Forelimb muscle (tissue), 1 donor: ENCODE data around the gene PTPRCAP. TPM values are rescaled to one million over a fixed set of nuclear protein-coding genes. Genes with fewer than 3 reads are reported as not detected.
"Not testable (repeated sequence)": the region's sequence is repeated elsewhere in the genome, so short reads cannot be mapped to it uniquely, and the experiment has no call there.

Experiments used
- DNase-seq: peaks from one replicate; pipeline ENCODE4 v3.0.0-alpha.2; 2013; ENCODE audit warnings: low read depth
- polyA plus RNA-seq: library from polyadenylated mRNA; unstranded; fragments of 120-200 nt; gene quantifications from one replicate; pipeline ENCODE4 v1.2.1, GENCODE V29; 2013; ENCODE audit not compliant: insufficient read length

The PTPRCAP gene
- polyA plus RNA-seq, 1 donor = 1.1 TPM

DNA sequence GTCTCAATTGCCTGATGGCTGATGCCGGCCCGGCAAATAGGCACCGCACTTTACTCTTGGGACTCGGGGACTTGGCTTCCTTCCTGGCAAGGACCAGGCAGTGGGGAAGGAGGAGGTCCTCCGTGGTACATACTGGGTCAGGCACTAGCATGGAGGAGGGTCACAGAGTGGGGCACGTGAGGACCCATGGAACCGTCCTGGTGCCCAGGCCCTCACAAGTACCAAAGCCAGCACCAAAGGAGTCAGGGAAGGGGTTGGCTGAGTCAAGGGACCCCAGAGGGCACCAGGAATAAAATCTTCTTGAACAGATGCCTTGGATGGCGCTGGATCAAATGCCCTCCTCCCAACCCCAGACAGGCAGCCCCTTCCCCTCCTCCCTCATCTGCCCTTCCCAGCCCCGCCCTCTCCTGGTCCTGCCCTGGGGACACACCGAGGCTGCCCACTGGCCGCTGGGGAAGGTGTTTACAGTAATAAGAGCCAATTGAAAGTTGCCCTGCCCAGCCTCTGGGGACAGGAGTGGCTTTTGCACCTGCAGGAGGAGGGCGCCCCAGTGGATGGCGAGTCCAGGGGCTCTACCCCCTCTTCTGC, 27.6 kb downstream of the PTPRCAP start:
- no peak for DNase-seq

GRCh38 chr11:67409261-67409666, 28.2 kb downstream of the PTPRCAP start:
- no peak for DNase-seq

DNA sequence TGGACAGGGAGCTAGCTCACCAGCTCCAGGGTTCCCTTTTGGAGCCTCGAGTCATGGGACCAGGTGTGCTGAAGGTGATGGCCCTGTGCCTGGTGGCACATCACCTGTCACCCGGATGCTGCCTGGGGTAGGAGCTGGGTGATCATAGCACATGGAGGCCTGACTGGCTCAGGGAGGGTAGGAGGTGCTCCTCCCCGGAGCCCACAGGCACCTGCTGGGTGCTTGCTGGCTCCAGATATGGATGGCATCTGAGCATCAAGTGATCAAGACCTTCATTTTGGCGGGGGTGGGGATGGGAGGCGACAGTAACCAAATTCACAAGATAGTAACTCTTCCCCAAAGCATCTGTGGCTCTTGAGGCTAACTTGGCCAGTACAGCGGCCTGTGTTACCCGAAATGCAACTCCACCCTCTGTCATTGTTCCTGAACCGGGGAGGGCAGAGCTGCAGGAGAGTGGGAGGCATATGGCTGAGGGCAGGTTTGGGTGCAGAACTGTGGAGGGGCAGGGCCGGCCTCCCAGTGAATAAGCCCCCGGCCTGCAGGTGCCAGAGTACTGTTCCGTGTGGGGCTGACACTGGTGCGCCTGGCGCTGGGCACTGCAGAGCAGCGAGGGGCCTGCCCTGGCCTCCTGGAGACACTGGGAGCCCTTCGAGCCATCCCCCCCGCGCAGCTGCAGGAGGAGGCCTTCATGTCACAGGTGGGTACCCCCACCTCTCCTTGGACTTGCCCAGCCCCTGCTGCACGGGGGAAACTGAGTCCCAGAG, 28.9 kb downstream of the PTPRCAP start:
- DNase-seq = no peak

- DNase-seq = no peak
Observed at GRCh38 chr11:67407688-67408163, 29.8 kb downstream of the PTPRCAP start.

DNA sequence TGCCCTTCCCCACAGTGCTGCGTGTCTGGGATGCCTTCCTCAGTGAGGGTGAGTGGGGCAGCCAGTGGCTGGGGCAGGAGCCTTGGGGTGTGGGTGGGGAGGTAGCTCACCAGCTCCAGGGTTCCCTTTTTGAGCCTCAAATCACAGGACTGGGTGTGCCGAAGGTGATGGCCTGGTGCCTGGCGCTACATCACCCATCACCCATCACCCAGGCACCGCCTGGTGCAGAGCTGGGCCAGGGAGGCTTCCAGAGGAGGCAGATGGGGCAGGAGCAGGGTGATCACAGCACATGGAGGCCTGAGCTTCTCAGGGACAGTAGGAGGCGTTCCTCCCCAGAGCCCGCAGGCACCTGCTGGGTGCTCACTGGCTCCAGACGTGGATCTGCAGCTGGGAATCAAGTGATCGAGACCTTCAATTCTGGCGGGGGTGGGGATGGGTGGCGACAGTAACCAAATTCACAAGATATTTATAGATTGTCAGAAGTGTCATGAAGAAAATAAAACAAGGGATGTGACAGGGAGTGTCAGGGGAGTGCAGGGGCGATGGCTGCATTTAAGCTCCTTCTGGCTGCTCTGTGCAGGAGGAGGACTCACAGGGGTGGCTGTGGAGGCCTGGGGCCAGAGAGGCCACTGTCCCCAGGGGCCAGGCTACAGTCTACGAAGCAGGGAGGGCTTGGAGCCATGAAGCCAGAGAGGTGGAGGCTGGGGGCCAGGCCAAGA, 30.4 kb downstream of the PTPRCAP start:
- DNase-seq = no peak

DNA sequence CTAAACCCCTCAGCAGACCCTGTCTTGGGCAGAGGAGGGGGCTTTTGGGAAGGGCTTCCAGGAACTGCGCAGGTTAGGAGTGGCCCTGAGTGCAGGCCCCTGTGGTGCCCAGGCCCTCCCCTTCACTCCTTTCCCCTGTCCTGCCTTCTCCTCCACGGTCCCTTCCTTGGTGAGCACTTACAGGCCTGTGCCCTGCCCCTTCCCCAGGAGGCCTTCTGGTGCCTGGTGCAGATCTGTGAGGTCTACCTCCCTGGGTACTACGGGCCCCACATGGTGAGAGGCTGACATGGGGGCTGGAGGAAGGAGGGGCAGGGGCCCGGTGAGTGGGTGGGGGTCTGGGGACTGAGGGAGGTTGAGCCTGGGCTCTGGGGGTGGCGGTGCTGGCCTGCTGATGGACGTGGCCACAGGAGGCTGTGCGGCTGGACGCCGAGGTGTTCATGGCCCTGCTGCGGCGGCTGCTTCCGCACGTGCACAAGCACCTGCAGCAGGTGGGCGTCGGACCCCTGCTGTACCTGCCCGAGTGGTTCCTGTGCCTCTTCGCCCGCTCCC, 31.0 kb downstream of the PTPRCAP start:
- no peak for DNase-seq

DNA sequence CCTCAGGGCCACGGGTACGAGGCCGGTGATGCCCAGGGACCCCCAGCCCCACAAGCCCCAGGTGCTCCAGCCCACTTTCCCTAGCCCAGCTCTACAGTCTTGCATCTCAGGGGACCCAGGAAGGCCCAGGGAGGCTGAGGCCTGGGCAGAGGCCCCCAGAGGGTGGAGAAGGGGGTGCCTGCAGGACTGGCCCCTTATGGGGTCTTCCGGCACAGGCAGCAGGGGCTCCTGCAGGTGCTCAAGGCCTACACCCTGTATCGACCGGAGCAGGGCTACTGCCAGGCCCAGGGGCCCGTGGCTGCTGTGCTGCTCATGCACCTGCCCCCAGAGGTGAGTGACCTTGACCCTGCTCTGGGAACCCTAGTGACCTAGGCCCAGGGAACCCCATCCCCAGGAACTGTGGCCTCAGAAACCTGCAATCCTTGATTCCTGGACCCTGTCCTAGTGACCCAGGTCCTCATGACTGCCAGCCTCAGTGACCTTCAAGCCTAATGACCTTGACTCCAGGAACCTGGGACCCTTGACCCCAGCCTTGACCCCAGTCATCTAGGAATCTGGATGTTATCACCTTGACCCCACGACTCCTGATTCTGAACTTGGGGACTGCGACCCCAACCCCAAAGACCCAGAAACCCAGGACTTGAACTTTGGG, 31.7 kb downstream of the PTPRCAP start:
- no peak for DNase-seq

- no peak for DNase-seq
Observed at GRCh38 chr11:67405196-67405567, 32.3 kb downstream of the PTPRCAP start.

- no peak for DNase-seq
Observed at GRCh38 chr11:67404515-67405195, 32.8 kb downstream of the PTPRCAP start.

DNA sequence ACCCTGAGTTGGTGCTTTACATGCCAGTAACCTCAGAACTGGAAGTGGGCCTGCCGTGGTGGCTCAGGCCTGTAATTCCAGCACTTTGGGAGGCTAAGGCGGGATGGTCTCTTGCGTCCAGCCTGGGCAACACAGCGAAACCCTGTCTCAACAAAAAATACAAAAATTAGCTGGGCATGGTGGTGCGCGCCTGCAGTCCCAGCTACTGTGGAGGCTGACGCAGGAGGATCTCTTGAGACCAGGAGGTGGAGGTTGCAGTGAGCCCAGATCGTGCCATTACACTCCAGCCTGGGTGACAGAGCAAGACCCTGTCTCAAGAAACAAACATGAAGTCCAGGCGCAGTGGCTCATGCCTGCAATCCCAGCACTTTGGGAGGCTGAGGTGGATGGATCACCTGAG, 34.4 kb downstream of the PTPRCAP start:
- not testable (repeated sequence) for DNase-seq

GRCh38 chr11:67402192-67402839, 35.2 kb downstream of the PTPRCAP start:
- not testable (repeated sequence) for DNase-seq

DNA sequence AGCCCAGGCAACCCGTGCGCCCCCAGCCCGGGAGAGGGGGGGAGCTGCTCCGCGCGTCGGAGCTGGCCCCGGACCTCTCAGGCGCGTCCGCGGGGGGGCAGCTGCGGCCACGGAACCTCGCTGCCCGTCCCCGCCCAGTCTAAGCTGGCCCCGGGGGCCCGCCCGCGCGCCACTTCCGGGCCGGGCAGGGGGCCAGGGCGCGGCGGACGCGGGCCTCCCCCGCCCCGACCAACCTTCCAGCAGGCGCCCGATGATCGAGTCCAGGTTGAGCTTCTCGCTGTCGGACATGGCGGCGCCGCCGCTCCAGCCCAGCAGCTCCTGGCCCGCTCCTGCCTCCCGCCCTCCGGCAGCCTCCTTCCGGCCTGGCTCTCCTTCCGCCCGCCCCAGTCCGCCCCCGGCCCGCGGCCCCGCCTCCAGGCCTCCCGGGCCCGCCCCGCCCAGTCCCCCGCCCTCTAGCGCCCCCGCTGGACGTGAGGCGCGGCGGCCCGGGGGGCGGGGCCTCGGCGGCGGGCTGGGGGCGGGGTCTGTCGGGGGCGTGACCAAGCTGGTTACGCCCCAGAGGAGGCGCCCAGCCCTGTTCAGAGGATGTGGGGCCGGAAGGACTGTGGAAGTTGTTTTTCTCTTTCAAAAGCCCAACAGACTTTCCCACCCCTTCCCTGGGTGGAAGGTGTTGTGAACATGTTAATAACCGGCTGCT, 35.8 kb downstream of the PTPRCAP start, which contains the start of gene PPP1CA:
Gene PPP1CA (minus strand): TSS at position 364 of the 697 bp plus-strand sequence. CDS start 76 bp downstream, at position 288.
- DNase-seq = peak; percentile 41

- DNase-seq = no peak
Observed at GRCh38 chr11:67400942-67401494, 36.5 kb downstream of the PTPRCAP start.

DNA sequence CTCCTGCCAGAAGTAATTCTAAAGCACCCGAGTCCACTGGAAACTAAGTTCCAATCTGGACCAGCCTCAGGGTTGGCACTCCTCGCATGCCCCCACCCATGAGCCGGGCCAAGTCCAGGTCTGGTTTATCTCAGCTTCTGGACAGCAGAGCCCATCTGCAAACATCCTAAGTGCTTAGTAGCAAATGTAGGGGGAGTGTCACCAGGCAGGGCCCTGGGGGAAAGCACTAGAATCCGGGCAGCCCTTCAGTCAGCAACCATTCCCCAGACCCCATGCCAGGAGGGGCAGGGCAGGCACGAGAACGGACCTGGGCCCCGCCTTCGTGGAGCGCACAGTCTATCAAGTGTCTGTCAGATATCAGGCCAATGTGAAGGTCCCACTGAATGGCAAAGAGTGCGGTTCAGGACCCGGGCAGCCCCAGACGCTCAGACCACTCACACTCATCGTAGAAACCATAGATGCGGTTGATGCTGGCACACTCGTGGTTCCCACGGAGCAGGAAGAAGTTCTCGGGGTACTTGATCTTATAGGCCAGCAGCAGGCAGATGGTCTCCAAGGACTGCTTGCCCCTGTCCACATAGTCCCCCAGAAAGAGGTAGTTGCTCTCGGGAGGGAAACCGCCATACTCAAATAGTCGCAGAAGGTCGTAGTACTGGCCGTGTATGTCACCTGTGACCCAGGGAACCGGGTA, 37.1 kb downstream of the PTPRCAP start:
- DNase-seq = no peak

DNA sequence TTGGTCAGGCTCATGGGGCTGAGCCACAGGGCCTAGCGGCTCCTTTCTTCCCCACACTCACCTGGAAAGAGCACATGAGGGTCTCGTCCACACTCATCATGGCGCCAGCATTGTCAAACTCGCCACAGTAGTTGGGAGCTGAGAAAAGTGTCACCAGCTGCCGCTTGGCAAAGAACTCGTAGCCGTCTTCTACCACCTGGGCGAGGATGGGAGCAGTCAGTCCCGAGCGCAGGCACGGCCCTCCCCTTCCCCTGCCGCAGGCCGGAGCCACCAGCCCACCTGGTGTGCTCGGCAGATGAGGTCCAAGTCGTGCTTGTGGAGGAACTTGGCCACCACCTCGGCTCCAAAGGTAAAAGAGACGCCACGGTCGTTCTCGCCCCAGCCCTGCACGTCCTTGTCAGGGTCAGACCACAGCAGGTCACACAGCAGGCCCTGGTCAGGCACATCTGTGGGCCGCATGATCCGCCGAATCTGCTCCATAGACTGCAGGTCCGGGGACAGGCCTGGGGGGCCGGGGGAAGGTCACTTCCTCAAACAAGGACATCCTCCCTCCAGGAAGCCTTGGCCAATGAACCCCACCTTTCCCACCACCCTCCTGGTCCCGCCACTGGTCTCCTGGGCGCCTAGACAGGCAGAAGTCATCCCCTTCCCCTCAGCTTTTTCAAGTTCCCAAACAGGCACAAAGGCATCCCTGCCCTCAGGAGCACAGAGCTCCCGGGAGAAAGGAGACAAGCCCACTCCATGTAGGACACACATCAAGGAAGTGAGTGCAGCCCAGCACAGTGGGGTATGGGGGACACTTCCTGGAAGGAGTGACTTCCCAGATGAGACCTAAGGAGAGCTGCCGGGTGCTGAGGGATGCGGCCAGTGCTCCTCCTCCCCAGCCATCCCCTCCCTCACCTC, 38.6 kb downstream of the PTPRCAP start:
- no peak for DNase-seq

- no peak for DNase-seq
Observed at GRCh38 chr11:67397986-67398660, 39.4 kb downstream of the PTPRCAP start.

DNA sequence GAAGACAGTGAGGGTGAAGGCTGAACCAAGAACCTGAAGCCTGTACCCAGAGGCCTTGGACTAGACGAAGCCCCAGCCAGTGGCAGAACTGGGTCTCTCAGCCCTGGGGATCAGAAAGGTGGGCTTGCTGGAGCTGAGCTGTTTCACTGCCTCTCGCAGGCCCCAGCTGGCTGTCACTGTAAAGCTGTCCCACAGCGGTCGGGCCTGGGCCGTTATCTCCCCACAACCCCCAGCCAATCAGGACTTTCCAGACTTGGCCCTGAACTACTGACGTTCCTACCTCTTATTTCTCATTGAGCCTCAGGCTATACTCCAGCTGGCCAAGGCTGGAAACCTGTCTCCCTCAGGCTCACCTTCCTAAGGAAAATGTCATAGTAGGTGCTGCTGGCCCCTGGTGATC, 39.9 kb downstream of the PTPRCAP start:
- no peak for DNase-seq
